Subcutaneous abdominal adipose tissue (tissue), 5 donors: ENCODE measurements around the gene LONRF3.

Source experiments
- H3K27ac ChIP-seq: one replicate; pipeline ENCODE4 v1.7.0; 2013; ENCODE audit warnings: low read depth, mild to moderate bottlenecking, inconsistent platforms, low read length, moderate library complexity
- H3K27me3 ChIP-seq, 5 donors: one replicate each; pipeline ENCODE4 v1.7.0; 2013; ENCODE audit warnings: low read length in 5 of 5, inconsistent platforms in 1 of 5; ENCODE audit not compliant: control insufficient read depth in 5 of 5, insufficient read depth in 4 of 5
- H3K36me3 ChIP-seq, 5 donors: one replicate each; pipeline ENCODE4 v1.7.0; 2013; ENCODE audit warnings: low read length in 5 of 5; ENCODE audit not compliant: control insufficient read depth in 5 of 5, insufficient read depth in 5 of 5
- H3K4me1 ChIP-seq, 5 donors: one replicate each; pipeline ENCODE4 v1.7.0; 2013; ENCODE audit warnings: low read length in 5 of 5, mild to moderate bottlenecking in 3 of 5, moderate library complexity in 1 of 5; ENCODE audit not compliant: control insufficient read depth in 5 of 5, insufficient read depth in 5 of 5
- H3K4me3 ChIP-seq, 5 donors: one replicate each; pipeline ENCODE4 v1.7.0; 2013; ENCODE audit warnings: low read length in 5 of 5, low read depth in 1 of 5
- H3K9ac ChIP-seq, 5 donors: one replicate each; pipeline ENCODE4 v1.7.0; 2013; ENCODE audit warnings: low read length in 5 of 5, mild to moderate bottlenecking in 4 of 5, moderate library complexity in 3 of 5
- H3K9me3 ChIP-seq, 5 donors: one replicate each; pipeline ENCODE4 v1.7.0; 2013; ENCODE audit warnings: low read length in 5 of 5; ENCODE audit not compliant: control insufficient read depth in 5 of 5
- donor health status: healthy.
- donor health status: healthy.
- donor health status: healthy.
- donor health status: healthy.
- donor health status: healthy.

The LONRF3 gene

DNA sequence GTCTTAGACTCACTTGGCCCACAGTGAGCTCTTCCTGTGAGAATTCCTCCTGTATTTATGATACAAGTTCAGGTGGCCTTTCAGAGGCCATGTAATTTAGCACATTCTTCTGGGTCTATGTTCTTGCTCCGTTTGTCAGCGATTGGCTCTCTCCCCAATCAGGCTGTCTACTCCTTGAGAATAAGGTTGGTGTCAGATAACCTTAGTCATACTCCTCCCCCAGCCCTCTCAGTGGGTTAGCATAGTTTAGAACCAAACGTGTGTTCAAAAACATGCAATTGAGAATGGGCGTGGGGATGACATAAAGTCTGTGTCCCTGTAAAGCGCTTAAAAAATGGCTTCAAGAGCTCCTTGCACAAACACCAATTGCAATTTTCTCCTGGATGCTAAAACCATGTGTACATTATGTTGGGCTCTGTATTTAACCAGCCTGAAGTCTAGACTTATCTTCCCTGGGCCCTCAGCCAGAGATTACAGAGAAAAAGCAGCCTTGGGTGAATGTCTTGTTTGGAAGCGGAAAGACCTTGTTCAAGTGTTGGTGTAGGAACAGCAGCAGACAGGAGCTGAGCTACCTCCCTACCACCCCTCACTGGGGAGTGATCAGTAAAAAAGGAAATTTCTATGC, 88.4 kb downstream of the LONRF3 start:
- H3K4me1 ChIP-seq, result no peaks in the 10 kb centered on the region
- H3K27ac ChIP-seq, result no peak overlapping the region
- no peak overlapping the region for H3K9ac ChIP-seq
- H3K9me3 ChIP-seq, result no peaks in the 10 kb centered on the region
- no peak overlapping the region for H3K4me3 ChIP-seq
- no peaks in the 10 kb centered on the region for H3K36me3 ChIP-seq
- peaks cover 0 to 10% (median 4%) of the 10 kb centered on the region in 5 donors for H3K27me3 ChIP-seq

DNA sequence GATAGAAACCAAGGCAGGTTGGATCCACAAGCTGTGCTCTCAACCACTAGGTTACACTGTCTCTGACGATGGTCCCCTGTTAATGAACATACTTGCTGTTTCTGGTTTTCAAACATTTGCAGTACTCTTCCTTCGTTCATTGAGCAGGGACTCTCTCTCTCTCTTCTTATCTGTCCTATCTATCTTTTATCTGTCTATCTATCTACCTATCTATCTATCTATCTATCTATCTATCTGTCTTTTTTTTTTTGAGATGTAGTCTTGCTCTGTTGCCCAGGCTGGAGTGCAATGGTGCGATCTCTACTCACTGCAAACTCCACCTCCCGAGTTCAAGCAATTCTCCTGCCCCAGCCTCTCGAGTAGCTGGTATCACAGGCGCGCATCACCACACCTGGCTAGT, 89.0 kb downstream of the LONRF3 start:
- H3K4me1 ChIP-seq, result no peaks in the 10 kb centered on the region
- H3K9me3 ChIP-seq, result no peaks in the 10 kb centered on the region
- no peaks in the 10 kb centered on the region for H3K36me3 ChIP-seq
- peaks cover 0 to 10% (median 4%) of the 10 kb centered on the region in 5 donors for H3K27me3 ChIP-seq
- no peak overlapping the region for H3K27ac ChIP-seq
- H3K4me3 ChIP-seq, result no peak overlapping the region
- H3K9ac ChIP-seq, result no peak overlapping the region

DNA sequence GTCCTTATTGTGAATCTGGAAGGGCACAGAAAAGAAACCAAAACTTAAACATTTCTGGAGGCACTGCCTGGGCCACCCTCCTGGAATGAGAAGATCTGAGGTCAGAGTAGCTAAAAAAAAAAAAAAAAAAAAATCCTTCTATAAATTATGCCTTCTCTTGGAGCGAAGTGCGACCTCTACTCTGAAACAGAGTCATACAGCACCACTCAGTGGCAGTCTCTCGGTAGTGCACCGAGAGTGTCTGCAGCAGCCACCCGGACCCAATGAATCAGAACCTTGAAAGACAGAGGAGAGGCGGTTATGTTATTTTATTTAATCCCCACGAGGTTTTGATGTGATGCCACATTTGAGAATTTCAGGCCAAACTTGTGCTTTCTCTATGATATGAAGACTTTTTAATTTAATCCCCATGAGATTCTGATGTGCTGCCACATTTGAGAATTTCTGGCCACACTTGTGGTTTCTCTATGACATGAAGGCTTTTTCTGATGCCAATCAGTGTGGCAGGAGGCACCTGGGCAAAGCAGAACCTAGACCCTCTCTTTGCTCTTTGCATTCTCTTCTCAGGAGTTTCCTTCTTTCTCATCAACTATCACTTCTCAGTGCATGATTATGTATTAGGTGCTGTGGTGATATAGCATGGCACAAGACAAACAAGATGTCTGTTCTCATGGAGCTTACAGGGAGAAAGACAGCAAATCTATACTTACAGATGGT, 92.8 kb downstream of the LONRF3 start:
- no peak overlapping the region for H3K27ac ChIP-seq
- H3K9me3 ChIP-seq, result no peaks in the 10 kb centered on the region
- no peaks in the 10 kb centered on the region for H3K36me3 ChIP-seq
- no peak overlapping the region for H3K9ac ChIP-seq
- H3K4me1 ChIP-seq, result no peaks in the 10 kb centered on the region
- H3K27me3 ChIP-seq, result peaks cover 7 to 13% (median 8%) of the 10 kb centered on the region in 5 donors
- no peak overlapping the region for H3K4me3 ChIP-seq
